ENCODE results near the gene NUCB2. TPM values are rescaled to one million over a fixed set of nuclear protein-coding genes. Genes with fewer than 3 reads are reported as not detected.

NUCB2 gene
- total RNA-seq, 1 experiment from 2014 or later: 58.6 TPM

DNA sequence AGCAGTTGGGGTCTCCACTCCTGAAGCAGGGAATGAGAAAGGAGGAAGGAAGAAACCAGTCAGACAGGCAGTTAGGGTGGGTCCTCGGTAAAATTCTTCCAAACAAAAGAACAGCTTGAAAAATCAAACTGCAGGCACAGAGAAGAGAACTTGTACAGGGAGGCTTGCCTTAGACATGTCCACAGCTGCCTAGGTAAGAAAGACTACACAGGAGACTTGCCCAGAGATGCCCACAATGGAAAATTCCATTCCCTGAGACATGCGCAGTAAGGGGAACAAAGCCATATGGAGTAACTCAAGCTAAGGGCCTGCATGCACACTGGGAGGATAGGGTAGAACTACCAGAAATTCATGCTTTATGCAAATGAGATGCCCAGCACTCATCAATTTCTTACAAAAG is 102.1 kb downstream of the NUCB2 start:
- no TSS peak for BruUV-seq (replicated peaks)
- no peaks in the 10 kb centered on the region for H3K27me3 Mint-ChIP-seq (ENCODE audit: unreplicated experiment)
- no peaks in the 10 kb centered on the region for H3K9me3 Mint-ChIP-seq (ENCODE audit: low read depth, unreplicated experiment)
- H3K36me3 Mint-ChIP-seq (ENCODE audit: insufficient read depth, unreplicated experiment): no peaks in the 10 kb centered on the region
- CTCF ChIA-PET: no interaction called here
- no peak for TF ChIP-seq CTCF (IDR thresholded peaks at IDR 0.05; ENCODE audit: unreplicated experiment)
- H3K4me3 Mint-ChIP-seq (ENCODE audit: low read depth, unreplicated experiment): no peak overlapping the region
- intact Hi-C loops (cut with micrococcal nuclease; ENCODE audit: unreplicated experiment): no loop called here
- H3K27ac Mint-ChIP-seq (ENCODE audit: unreplicated experiment): no peak overlapping the region
- no peak for DNase-seq
- H3K4me1 Mint-ChIP-seq (ENCODE audit: low read depth, unreplicated experiment): no peaks in the 10 kb centered on the region

DNA sequence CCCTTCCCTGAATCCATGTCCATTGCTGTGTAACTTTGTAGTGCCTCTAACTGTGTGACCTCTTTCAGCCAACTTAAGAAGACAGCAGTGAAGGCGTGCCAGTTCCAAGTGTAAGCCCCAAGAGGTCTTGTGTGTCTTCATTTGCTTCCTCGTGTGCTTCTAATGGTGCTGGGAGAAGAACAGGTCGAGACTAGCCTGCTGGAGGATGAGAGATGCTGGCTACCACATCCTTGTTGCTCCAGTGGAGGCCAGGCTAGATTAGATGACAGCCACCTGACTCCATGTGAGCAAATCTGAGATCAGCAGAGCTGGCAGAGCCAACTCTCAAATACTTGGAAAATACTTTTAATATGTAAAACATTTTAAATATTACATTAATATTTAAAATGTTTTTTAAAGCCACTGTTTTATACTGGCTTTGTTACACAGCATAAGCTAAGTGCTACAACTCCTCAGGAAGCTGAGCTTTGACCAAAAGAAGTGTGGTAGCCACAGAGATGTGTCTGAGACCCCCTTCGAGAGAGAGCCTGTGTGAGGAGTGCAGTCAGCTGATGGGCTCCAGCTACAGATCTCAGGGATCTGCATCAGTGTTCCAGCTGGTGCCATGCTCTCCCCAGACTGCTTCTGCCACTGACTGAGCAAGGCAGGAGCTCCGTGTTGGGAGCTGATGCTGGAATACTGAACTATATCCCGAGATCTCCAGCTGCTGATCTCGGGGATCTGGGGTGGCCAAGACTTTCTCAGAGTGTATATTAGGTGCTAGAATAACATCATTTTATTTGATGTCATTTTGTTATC is 103.0 kb downstream of the NUCB2 start:
- no peaks in the 10 kb centered on the region for H3K9me3 Mint-ChIP-seq (ENCODE audit: low read depth, unreplicated experiment)
- CTCF ChIA-PET: interaction anchor here (0.6 kb wide), 1 partner anchor 32 kb away, joined by 7 read pairs; no protein-coding TSS in a partner anchor
- no TSS peak for BruUV-seq (replicated peaks)
- H3K4me1 Mint-ChIP-seq (ENCODE audit: low read depth, unreplicated experiment): no peaks in the 10 kb centered on the region
- no peak for TF ChIP-seq CTCF (IDR thresholded peaks at IDR 0.05; ENCODE audit: unreplicated experiment)
- no peak overlapping the region for H3K27ac Mint-ChIP-seq (ENCODE audit: unreplicated experiment)
- H3K4me3 Mint-ChIP-seq (ENCODE audit: low read depth, unreplicated experiment): no peak overlapping the region
- no peaks in the 10 kb centered on the region for H3K27me3 Mint-ChIP-seq (ENCODE audit: unreplicated experiment)
- H3K36me3 Mint-ChIP-seq (ENCODE audit: insufficient read depth, unreplicated experiment): no peaks in the 10 kb centered on the region
- intact Hi-C loops (cut with micrococcal nuclease; ENCODE audit: unreplicated experiment): loop anchor here (10.0 kb wide), 1 partner anchor 95 kb away; the partner anchor contains the start of gene ABCC8
- DNase-seq: no peak

DNA sequence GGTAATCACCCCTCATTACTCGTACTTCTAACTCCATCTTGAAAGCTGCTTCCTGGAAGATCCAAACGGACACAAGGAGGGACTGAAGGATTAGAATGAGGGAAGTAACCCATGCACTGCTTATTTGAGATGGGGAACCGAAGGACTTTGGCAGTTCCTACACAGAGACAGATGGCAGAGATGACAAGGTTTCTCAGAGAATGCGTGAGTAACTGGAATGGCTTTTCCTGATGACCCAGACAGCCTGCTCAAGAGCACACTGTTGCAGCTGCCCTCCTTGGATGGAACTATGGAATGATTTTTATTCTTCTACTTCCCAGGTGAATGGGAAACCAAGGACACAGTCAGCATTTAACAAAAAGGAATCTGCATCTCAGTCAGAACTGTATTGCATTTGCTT is 104.6 kb downstream of the NUCB2 start:
- intact Hi-C loops (cut with micrococcal nuclease; ENCODE audit: unreplicated experiment): loop anchor here (10.0 kb wide), 1 partner anchor 94 kb away; the partner anchor contains the start of gene ABCC8
- Mint-ChIP-seq H3K4me3 (ENCODE audit: low read depth, unreplicated experiment) (no peak overlapping the region), H3K27me3 (ENCODE audit: unreplicated experiment) (no peaks in the 10 kb centered on the region), H3K9me3 (ENCODE audit: low read depth, unreplicated experiment) (no peaks in the 10 kb centered on the region), H3K4me1 (ENCODE audit: low read depth, unreplicated experiment) (no peaks in the 10 kb centered on the region), H3K36me3 (ENCODE audit: insufficient read depth, unreplicated experiment) (no peaks in the 10 kb centered on the region), H3K27ac (ENCODE audit: unreplicated experiment) (no peak overlapping the region)
- TF ChIP-seq CTCF (IDR thresholded peaks at IDR 0.05; ENCODE audit: unreplicated experiment): no peak
- CTCF ChIA-PET: interaction anchor here (0.7 kb wide), 1 partner anchor 43 kb away, joined by 3 read pairs; no protein-coding TSS in a partner anchor
- no peak for DNase-seq
- no TSS peak for BruUV-seq (replicated peaks)

Other genes starting within 250 kb of the NUCB2 start
- gene RPS13, start 199.1 kb upstream of the NUCB2 start, total RNA-seq (2022): 711 and 742 TPM in 2 replicates
- 70.2 and 75.9 TPM in 2 replicates for gene PIK3C2A, start 68.8 kb upstream of the NUCB2 start, total RNA-seq (2022)
- gene NCR3LG1, start 75.1 kb downstream of the NUCB2 start, total RNA-seq (2022): 3.1 and 5.3 TPM in 2 replicates
- gene KCNJ11, start 111.9 kb downstream of the NUCB2 start, total RNA-seq (2022): 2.4 and 2.9 TPM in 2 replicates
- gene ABCC8, start 200.1 kb downstream of the NUCB2 start, total RNA-seq (2022): 0.76 and 1.0 TPM in 2 replicates

All from Calu3 (cell line).